GM18499 (cell line): ENCODE measurements around the gene SESN1.
A peak's percentile ranks its signal among the peaks of the same experiment; 100 is the strongest.

Source experiments
- ATAC-seq: cut with Tn5 transposase; IDR thresholded peaks from one replicate; pipeline ENCODE4 v1.9.1; 2021; ENCODE audit warnings: moderate number of reproducible peaks; ENCODE audit not compliant: insufficient read depth, unreplicated experiment

SESN1 gene

GRCh38 chr6:109036574-109037294, 57.9 kb downstream of the SESN1 start:
- no peak for ATAC-seq

GRCh38 chr6:109034526-109034925, 60.1 kb downstream of the SESN1 start:
- no peak for ATAC-seq

- no peak for ATAC-seq
Observed at GRCh38 chr6:109033655-109034054, 61.0 kb downstream of the SESN1 start.

GRCh38 chr6:109031416-109031815, 63.2 kb downstream of the SESN1 start:
- ATAC-seq, result no peak

DNA sequence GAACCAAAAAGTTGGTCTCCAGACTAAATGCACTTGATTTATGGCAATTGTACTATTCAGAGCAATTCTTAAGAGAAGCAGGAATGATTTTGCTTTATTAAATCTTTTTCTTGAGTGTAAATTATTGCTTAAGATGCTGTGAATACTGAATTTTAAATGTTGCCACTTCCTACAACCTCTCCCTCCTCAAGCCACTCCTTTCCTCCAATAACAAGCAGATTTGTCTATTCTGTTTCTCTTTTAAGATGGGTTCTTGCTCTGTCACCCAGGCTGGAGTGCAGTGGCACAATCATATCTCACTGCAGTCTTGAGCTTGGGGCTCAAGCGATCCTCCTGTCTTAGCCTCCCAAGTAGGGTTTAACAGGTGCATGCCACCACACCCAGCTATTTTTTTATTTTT, 65.3 kb downstream of the SESN1 start:
- no peak for ATAC-seq

DNA sequence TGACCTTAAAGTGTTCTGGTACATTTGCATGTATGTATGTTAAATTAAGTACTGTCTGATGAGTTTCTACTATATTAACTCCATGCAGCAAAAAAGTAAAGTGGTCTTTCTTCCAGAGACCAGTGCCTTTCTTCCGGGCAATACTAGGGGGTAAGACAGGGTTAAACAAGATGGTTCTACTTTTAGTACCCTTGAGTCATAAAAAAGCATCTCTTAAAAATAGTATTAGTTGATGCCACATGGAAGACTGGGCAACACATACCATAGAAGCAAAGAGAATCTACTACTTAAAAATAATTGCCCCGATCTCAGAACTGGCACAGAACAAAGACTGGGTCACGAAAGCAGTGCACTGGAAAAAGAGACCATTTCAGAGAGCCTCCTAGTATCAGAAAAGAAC, 66.2 kb downstream of the SESN1 start:
- ATAC-seq, result no peak

- ATAC-seq, result no peak
Observed at GRCh38 chr6:109027964-109028363, 66.7 kb downstream of the SESN1 start.

- ATAC-seq, result no peak
Observed at GRCh38 chr6:109025639-109026038, 69.0 kb downstream of the SESN1 start.

GRCh38 chr6:109024784-109025183, 69.9 kb downstream of the SESN1 start:
- ATAC-seq, result no peak

GRCh38 chr6:109024368-109024767, 70.3 kb downstream of the SESN1 start:
- no peak for ATAC-seq

GRCh38 chr6:109023356-109023925, 71.2 kb downstream of the SESN1 start:
- no peak for ATAC-seq

DNA sequence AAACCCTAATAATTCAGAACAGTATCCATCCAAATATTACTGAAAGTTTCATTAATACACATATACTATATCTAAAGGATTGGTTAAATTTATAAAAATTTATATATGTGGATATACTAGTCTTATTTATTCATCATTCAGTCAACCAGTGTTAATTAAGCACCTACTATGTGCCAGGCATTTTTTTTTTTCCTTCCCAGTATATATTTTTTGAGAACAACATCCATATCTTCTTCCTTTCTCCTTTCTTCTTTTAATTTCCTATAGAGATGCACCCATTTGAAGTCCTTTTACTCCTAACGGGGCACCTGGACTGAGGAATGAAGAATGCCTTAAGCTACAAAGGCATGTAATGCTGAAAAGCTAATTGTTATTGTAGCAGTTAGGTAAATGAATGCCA, 72.8 kb downstream of the SESN1 start:
- ATAC-seq, result no peak

GRCh38 chr6:109019911-109020310, 74.7 kb downstream of the SESN1 start:
- ATAC-seq, result no peak

DNA sequence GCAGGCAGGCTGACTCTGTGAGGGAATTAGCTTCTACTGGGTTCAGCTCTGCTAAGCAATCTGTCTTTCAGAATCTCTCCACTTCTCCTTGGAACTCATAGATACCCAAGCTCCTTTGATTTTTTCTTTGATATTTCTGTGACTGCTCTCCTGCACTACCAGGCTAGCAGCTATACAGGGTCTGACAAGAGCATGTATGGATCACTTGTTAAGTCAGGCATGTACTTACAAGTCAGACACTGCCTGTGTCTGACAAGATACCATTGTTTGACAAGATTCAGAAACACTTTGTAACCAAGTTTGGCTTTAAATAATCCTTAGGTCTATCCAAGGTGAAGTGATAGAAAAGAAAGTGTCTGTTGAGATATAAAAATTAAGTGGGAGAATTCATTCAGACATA, 79.5 kb downstream of the SESN1 start:
- no peak for ATAC-seq

- no peak for ATAC-seq
Observed at GRCh38 chr6:109014606-109015005, 80.0 kb downstream of the SESN1 start.

GRCh38 chr6:109013656-109014305, 80.9 kb downstream of the SESN1 start:
- no peak for ATAC-seq

DNA sequence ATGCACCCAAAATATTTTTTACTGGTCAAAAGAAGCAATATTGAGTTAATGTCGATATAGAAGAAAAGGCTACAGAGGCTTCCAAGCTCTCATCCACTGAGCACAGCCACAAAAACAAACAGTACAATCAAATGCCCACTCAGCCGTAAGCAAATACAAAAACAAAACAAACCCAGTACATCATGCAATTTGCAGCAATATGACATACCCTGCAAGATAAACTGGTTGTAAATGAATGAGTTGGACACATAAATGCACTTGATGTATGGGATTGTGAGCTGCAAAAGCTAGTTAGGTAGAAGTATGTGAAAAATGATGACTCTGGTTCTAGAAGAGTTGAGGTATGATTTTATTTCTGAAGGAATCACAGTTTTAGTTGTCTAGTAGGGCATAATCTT, 83.9 kb downstream of the SESN1 start:
- ATAC-seq, result no peak

GRCh38 chr6:109009962-109010704, 84.5 kb downstream of the SESN1 start:
- no peak for ATAC-seq

- ATAC-seq, result peak; percentile 73
Observed at GRCh38 chr6:109009236-109009961, 85.2 kb downstream of the SESN1 start.

- ATAC-seq, result no peak
Observed at GRCh38 chr6:109008537-109009235, 86.0 kb downstream of the SESN1 start.
